Astrocyte (in vitro differentiated cells and primary cell): ENCODE measurements around the gene IRGQ. TPM values are rescaled to one million over a fixed set of nuclear protein-coding genes. Genes with fewer than 3 reads are reported as not detected.
A peak's percentile ranks its signal among the peaks of the same experiment; 100 is the strongest.

ENCODE experiments used
- DNase-seq: peaks from one replicate; pipeline ENCODE4 v3.0.0-alpha.2; 2010; ENCODE audit warnings: low read depth
- FAIRE-seq: peaks from 2 replicates; lab custom pipeline; 2011; peaks lifted over from hg19 to GRCh38; lab: Jason Lieb, UNC
- H2AFZ ChIP-seq: 2 replicates; pipeline ENCODE4 v1.6.0; 2012; ENCODE audit warnings: low read depth, low read length, inconsistent platforms
- H3K27ac ChIP-seq: 2 replicates; pipeline ENCODE4 v1.5.1; 2011; ENCODE audit warnings: low read depth, low read length, inconsistent platforms
- H3K27me3 ChIP-seq: 2 replicates; pipeline ENCODE4 v1.6.0; 2011; ENCODE audit warnings: low read length, inconsistent platforms; ENCODE audit not compliant: insufficient read depth
- H3K36me3 ChIP-seq: 2 replicates; pipeline ENCODE4 v1.5.1; 2011; ENCODE audit warnings: low read length, inconsistent platforms; ENCODE audit not compliant: insufficient read depth
- H3K4me1 ChIP-seq: 2 replicates; pipeline ENCODE4 v1.5.1; 2011; ENCODE audit warnings: low read length, inconsistent platforms; ENCODE audit not compliant: insufficient read depth
- H3K4me2 ChIP-seq: 2 replicates; pipeline ENCODE4 v1.6.0; 2012; ENCODE audit warnings: low read length, inconsistent platforms
- H3K4me3 ChIP-seq: 2 replicates; pipeline ENCODE4 v1.5.1; 2011; ENCODE audit warnings: low read depth, mild to moderate bottlenecking, low read length, inconsistent platforms; ENCODE audit not compliant: insufficient read depth
- H3K79me2 ChIP-seq: 2 replicates; pipeline ENCODE4 v1.6.0; 2012; ENCODE audit warnings: mild to moderate bottlenecking, low read length, inconsistent platforms; ENCODE audit not compliant: insufficient read depth
- H3K9ac ChIP-seq: 2 replicates; pipeline ENCODE4 v1.6.0; 2012; ENCODE audit warnings: mild to moderate bottlenecking, low read length, inconsistent platforms
- H3K9me3 ChIP-seq: 2 replicates; pipeline ENCODE4 v1.5.1; 2012; ENCODE audit warnings: low read depth, mild to moderate bottlenecking, low read length, inconsistent platforms; ENCODE audit not compliant: insufficient read depth
- H4K20me1 ChIP-seq: 2 replicates; pipeline ENCODE4 v1.6.0; 2012; ENCODE audit warnings: low read length, inconsistent platforms; ENCODE audit not compliant: insufficient read depth
- H3K27ac Mint-ChIP-seq: one replicate; pipeline ENCODE4 v1.8.0; 2021; ENCODE audit warnings: mild to moderate bottlenecking, mixed read lengths; ENCODE audit not compliant: unreplicated experiment
- H3K27me3 Mint-ChIP-seq: one replicate; pipeline ENCODE4 v1.8.0; 2021; ENCODE audit warnings: low read depth, mixed read lengths; ENCODE audit not compliant: unreplicated experiment
- H3K36me3 Mint-ChIP-seq: one replicate; pipeline ENCODE4 v1.8.0; 2021; ENCODE audit warnings: low read depth, mixed read lengths; ENCODE audit not compliant: unreplicated experiment
- H3K4me1 Mint-ChIP-seq: one replicate; pipeline ENCODE4 v1.8.0; 2021; ENCODE audit warnings: low read depth, mixed read lengths; ENCODE audit not compliant: unreplicated experiment
- H3K4me3 Mint-ChIP-seq: one replicate; pipeline ENCODE4 v1.8.0; 2021; ENCODE audit warnings: mild to moderate bottlenecking, moderate library complexity, mixed read lengths; ENCODE audit not compliant: unreplicated experiment
- H3K9me3 Mint-ChIP-seq: one replicate; pipeline ENCODE4 v1.8.0; 2021; ENCODE audit warnings: mild to moderate bottlenecking, mixed read lengths; ENCODE audit not compliant: unreplicated experiment
- CTCF ChIP-seq: IDR thresholded peaks from 2 replicates; pipeline ENCODE4 v1.5.1; 2011; ENCODE audit warnings: low read depth, mild to moderate bottlenecking, inconsistent platforms, low read length, moderate library complexity; ENCODE audit not compliant: insufficient read depth
- EZH2 ChIP-seq: IDR thresholded peaks from 2 replicates; pipeline ENCODE4 v1.6.1; 2012; ENCODE audit warnings: mild to moderate bottlenecking, low read length, inconsistent platforms; ENCODE audit not compliant: insufficient read depth
- total RNA-seq: library from RNA; stranded (reverse); gene quantifications from 2 replicates; pipeline ENCODE4 v1.2.1, GENCODE V29; 2021

The IRGQ gene
- total RNA-seq, 1 donor from 2014 or later = 60.7 TPM

- H3K36me3 Mint-ChIP-seq = peaks cover 15% of the 10 kb centered on the region
- Histone ChIP-seq H4K20me1 (no peaks in the 10 kb centered on the region), H2AFZ (no peak overlapping the region), H3K4me3 (no peak overlapping the region), H3K4me1 (peaks cover 11% of the 10 kb centered on the region), H3K9ac (peak overlapping the region; percentile 2), H3K27me3 (no peaks in the 10 kb centered on the region), H3K79me2 (peaks cover 7% of the 10 kb centered on the region), H3K4me2 (no peak overlapping the region), H3K27ac (no peak overlapping the region), H3K9me3 (no peaks in the 10 kb centered on the region), H3K36me3 (peaks cover 4% of the 10 kb centered on the region)
- TF ChIP-seq EZH2 (no peak), CTCF (no peak)
- FAIRE-seq = no peak
- H3K27ac Mint-ChIP-seq = no peak overlapping the region
- no peak for DNase-seq
- peaks cover 2% of the 10 kb centered on the region for H3K9me3 Mint-ChIP-seq
- H3K4me3 Mint-ChIP-seq = peak overlapping the region; percentile 14
- peaks cover 7% of the 10 kb centered on the region for H3K4me1 Mint-ChIP-seq
- H3K27me3 Mint-ChIP-seq = no peaks in the 10 kb centered on the region
These were observed 34.6 kb downstream of the IRGQ start for GRCh38 chr19:43561139-43561970.

- FAIRE-seq (no peak), DNase-seq (no peak)
- peaks cover 2% of the 10 kb centered on the region for H3K9me3 Mint-ChIP-seq
- no peak for TF ChIP-seq EZH2
- TF ChIP-seq CTCF = peak; percentile 13
- Histone ChIP-seq H4K20me1 (no peaks in the 10 kb centered on the region), H3K4me2 (no peak overlapping the region), H2AFZ (no peak overlapping the region), H3K79me2 (peaks cover 6% of the 10 kb centered on the region), H3K27ac (no peak overlapping the region), H3K36me3 (peaks cover 4% of the 10 kb centered on the region), H3K9me3 (no peaks in the 10 kb centered on the region), H3K4me3 (no peak overlapping the region), H3K4me1 (peaks cover 11% of the 10 kb centered on the region), H3K27me3 (no peaks in the 10 kb centered on the region), H3K9ac (peak overlapping the region; percentile 2)
- no peaks in the 10 kb centered on the region for H3K27me3 Mint-ChIP-seq
- H3K36me3 Mint-ChIP-seq = peaks cover 15% of the 10 kb centered on the region
- no peak overlapping the region for H3K4me3 Mint-ChIP-seq
- no peak overlapping the region for H3K27ac Mint-ChIP-seq
- H3K4me1 Mint-ChIP-seq = peaks cover 7% of the 10 kb centered on the region
These were observed 35.2 kb downstream of the IRGQ start for GRCh38 chr19:43560687-43561086.
